ENCODE data around the gene SCNN1A. TPM values are rescaled to one million over a fixed set of nuclear protein-coding genes. Genes with fewer than 3 reads are reported as not detected.

SCNN1A gene
- total and polyA plus RNA-seq, 2 of the 4 experiments (the other 2 are of a cell fraction), result 0.41 TPM; not detected in 1

GRCh38 chr12:6369916-6370575 is 5.3 kb downstream of the SCNN1A start:
- in situ Hi-C loops (cut with MboI; ENCODE audit: low sequenced_read_pairs) (loop anchor here (5.0 kb wide), 1 partner anchor 33 kb away; no protein-coding TSS in a partner anchor), intact Hi-C loops (cut with micrococcal nuclease) (no loop called here), dilution Hi-C loops (cut with HindIII; ENCODE audit: low sequenced_read_pairs, unreplicated experiment) (no loop called here)
- Histone ChIP-seq H3K36me3 (ENCODE audit: control insufficient read depth, insufficient read depth, low read length) (no peaks in the 10 kb centered on the region), H2BK15ac (ENCODE audit: low read depth, low read length) (no peak overlapping the region), H3K9me1 (ENCODE audit: insufficient read depth, low read length) (peaks cover 14% of the 10 kb centered on the region), H3K27me3 (ENCODE audit: control insufficient read depth, insufficient read depth, low read length) (no peaks in the 10 kb centered on the region), H4K8ac (ENCODE audit: low read depth in 2 of 2, low read length in 2 of 2) (no peak overlapping the region), H3K56ac (ENCODE audit: extremely low read depth, insufficient read depth, low read length) (no peak overlapping the region), H3K14ac (replicated peaks; ENCODE audit: low read depth, low read length) (peak overlapping the region; percentile 67; the same call in 1 of the 2 replicates), H3K9ac (ENCODE audit: low read depth, low read length) (no peak overlapping the region), H2BK120ac (ENCODE audit: low read depth, low read length) (peak overlapping the region; percentile 78; the same call in 1 of the 2 replicates), H3K23ac (ENCODE audit: low read depth, low read length) (no peak overlapping the region), H4K91ac (ENCODE audit: insufficient read depth, low read depth, low read length) (peak overlapping the region; percentile 40), H4K5ac (ENCODE audit: low read depth, low read length) (0 out of 2 replicates have a peak overlapping the region, but pooled peaks have one; percentile 15), H3K79me1 (ENCODE audit: low read depth in 1 of 2, low read length in 2 of 2) (no peaks in the 10 kb centered on the region), H3K4me3 (ENCODE audit: insufficient read depth, low read depth, low read length) (no peak overlapping the region), H3K4me1 (ENCODE audit: control insufficient read depth, insufficient read depth, low read length) (peaks cover 19% of the 10 kb centered on the region), H3K4me2 (ENCODE audit: low read depth, low read length) (no peak overlapping the region), H2BK5ac (ENCODE audit: low read depth, low read length, poor library complexity, severe bottlenecking) (no peak overlapping the region), H3K27ac (ENCODE audit: insufficient read depth, low read length) (no peak overlapping the region), H2AK9ac (replicated peaks; ENCODE audit: low read depth, low read length, poor library complexity) (peak overlapping the region; percentile 84), H3K4ac (ENCODE audit: low read depth, low read length) (peak overlapping the region; percentile 69), H3K9me3 (ENCODE audit: control insufficient read depth, insufficient read depth, low read length) (no peaks in the 10 kb centered on the region), H2AK5ac (ENCODE audit: low read depth, low read length) (peak overlapping the region; percentile 24; the same call in 1 of the 2 replicates), H2BK20ac (ENCODE audit: low read depth, low read length) (peak overlapping the region; percentile 83), H2AFZ (replicated peaks; ENCODE audit: low read length, poor library complexity) (peak overlapping the region; percentile 47), H4K20me1 (ENCODE audit: insufficient read depth, low read length) (no peaks in the 10 kb centered on the region), H3K18ac (ENCODE audit: low read depth, low read length) (no peak overlapping the region; the same call in 1 of the 2 replicates)
- DNase-seq, result no peak
- WGBS, 2 experiments (ENCODE audit: extremely low coverage in 2 of 2, insufficient read length in 1 of 2), result 75% methylated on average over 1 of the region's 9 CpGs; no CpG with 5 or more reads in 1 of the 2 experiments
- no peak for ATAC-seq (ENCODE audit: low read depth)
- TF ChIP-seq CEBPB (IDR thresholded peaks at IDR 0.05; ENCODE audit: low read depth, low read length) (0 out of 2 replicates have a peak, but pooled peaks have one; percentile 4), USF2 (IDR thresholded peaks at IDR 0.05; ENCODE audit: low read depth, low read length) (no peak)
- CTCF ChIA-PET, result interaction anchor here (0.6 kb wide), 1 partner anchor 10 kb away, joined by 3 read pairs; no protein-coding TSS in a partner anchor
- POLR2A ChIA-PET (ENCODE audit: unreplicated experiment), result no interaction called here
- BruUV-seq (replicated peaks), result no TSS peak

All from IMR-90 (cell line).